Measurements from ENCODE around the gene CA7. TPM values are rescaled to one million over a fixed set of nuclear protein-coding genes. Genes with fewer than 3 reads are reported as not detected.

The CA7 gene
- total RNA-seq, 1 donor from 2014 or later, result not detected

DNA sequence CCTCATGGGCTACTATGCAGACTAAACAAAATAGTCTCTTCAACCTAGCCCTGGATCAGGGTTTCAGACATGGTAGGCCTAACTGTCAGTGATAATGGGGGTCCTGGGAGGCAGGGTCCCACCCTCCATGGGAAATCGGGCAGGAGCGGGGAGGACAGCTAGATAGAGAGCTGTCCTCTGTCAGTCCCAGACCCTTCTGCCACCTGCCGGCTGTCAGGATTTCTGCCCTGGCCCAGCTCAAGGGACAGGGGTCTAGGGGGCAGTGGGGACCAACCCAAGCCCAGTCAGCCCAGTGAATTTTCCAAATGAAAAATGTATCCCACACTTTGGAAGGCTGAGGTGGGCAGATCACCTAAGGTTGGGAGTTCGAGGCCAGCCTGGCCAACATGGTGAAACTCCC, 5.3 kb downstream of the CA7 start:
- DNase-seq (ENCODE audit: low read depth, low spot score), result no peak

DNA sequence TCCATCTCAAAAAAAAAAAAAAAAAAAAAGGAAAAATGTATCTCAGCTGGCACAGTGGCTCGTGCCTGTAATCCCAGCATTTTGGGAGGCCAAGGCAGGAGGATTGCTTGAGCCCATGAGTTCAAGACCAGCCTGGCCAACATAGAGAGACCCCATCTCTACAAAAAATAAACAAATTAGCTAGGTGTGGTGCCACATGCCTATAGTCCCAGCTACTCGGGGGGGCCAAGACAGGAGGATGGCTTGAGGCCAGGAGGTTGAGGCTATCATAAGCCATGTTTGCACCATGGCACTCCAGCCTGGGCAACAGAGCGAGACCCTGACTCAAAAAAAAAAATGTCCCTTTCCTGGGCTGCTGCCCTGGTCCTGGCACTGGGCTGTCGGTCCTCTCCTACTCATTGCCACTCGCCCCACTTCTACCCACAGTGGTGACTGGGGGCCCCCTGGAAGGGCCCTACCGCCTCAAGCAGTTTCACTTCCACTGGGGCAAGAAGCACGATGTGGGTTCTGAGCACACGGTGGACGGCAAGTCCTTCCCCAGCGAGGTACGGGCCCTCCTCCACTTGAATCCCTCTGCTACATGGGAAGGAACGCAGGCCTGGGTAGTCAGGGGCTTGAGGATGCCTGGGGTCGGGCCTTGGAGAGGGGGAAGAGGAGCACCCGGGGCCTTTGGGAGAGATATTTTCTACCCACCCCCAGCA, 6.1 kb downstream of the CA7 start:
- TF ChIP-seq, protein P1, sequence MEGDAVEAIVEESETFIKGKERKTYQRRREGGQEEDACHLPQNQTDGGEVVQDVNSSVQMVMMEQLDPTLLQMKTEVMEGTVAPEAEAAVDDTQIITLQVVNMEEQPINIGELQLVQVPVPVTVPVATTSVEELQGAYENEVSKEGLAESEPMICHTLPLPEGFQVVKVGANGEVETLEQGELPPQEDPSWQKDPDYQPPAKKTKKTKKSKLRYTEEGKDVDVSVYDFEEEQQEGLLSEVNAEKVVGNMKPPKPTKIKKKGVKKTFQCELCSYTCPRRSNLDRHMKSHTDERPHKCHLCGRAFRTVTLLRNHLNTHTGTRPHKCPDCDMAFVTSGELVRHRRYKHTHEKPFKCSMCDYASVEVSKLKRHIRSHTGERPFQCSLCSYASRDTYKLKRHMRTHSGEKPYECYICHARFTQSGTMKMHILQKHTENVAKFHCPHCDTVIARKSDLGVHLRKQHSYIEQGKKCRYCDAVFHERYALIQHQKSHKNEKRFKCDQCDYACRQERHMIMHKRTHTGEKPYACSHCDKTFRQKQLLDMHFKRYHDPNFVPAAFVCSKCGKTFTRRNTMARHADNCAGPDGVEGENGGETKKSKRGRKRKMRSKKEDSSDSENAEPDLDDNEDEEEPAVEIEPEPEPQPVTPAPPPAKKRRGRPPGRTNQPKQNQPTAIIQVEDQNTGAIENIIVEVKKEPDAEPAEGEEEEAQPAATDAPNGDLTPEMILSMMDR (conservative IDR thresholded peaks at IDR 0.05), result no peak
- H3K4me3 Mint-ChIP-seq, result no peak overlapping the region
- H3K27ac Mint-ChIP-seq (ENCODE audit: unreplicated experiment), result no peak overlapping the region
- no peaks in the 10 kb centered on the region for H3K9me3 Mint-ChIP-seq
- no peaks in the 10 kb centered on the region for H3K4me1 Mint-ChIP-seq
- no peaks in the 10 kb centered on the region for H3K36me3 Mint-ChIP-seq (ENCODE audit: low read depth)
- peaks cover 44% of the 10 kb centered on the region for H3K27me3 Mint-ChIP-seq (ENCODE audit: low read depth)
- DNase-seq (ENCODE audit: low read depth, low spot score), result no peak

More for the DNA sequence above, 5.3 kb downstream of the CA7 start:
- TF ChIP-seq, protein P1 (conservative IDR thresholded peaks at IDR 0.05), result no peak
- H3K9me3 Mint-ChIP-seq, result no peaks in the 10 kb centered on the region
- no peaks in the 10 kb centered on the region for H3K36me3 Mint-ChIP-seq (ENCODE audit: low read depth)
- H3K27me3 Mint-ChIP-seq (ENCODE audit: low read depth), result peaks cover 50% of the 10 kb centered on the region
- no peaks in the 10 kb centered on the region for H3K4me1 Mint-ChIP-seq
- no peak overlapping the region for H3K4me3 Mint-ChIP-seq
- H3K27ac Mint-ChIP-seq (ENCODE audit: unreplicated experiment), result no peak overlapping the region

DNA sequence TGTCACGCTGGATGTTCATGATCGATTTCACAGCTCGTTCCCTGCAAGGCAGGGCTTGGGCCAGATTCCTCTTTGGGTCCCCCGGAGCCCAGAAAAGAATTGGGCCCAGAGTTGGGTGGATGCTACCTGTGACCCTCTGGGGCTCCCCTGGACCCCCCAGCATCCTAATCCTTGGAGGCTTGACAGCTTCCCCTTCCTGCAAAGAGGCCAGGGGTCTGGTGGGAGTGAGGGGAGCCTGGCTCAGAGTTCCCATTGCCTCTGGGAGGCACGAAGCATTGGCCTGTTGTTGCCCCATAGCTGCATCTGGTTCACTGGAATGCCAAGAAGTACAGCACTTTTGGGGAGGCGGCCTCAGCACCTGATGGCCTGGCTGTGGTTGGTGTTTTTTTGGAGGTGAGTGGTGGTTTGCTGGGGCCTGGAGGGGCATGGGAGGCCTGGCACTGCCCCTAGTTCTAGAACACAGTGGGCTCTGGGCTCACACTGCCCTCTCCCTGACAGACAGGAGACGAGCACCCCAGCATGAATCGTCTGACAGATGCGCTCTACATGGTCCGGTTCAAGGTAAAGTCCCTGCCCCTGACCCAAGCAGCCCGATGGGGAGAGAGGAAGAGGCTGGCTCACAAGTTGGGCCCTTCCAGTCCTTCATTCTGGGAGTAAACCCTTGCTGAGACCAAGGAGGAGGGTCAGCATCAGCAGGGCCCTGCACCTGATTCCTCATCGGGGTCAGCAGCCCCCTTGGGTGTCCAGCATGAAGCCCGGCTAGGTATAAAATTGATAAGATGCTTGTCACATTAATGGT, 7.2 kb downstream of the CA7 start:
- no peak for DNase-seq (ENCODE audit: low read depth, low spot score)
- Mint-ChIP-seq H3K36me3 (ENCODE audit: low read depth) (no peaks in the 10 kb centered on the region), H3K27ac (ENCODE audit: unreplicated experiment) (no peak overlapping the region), H3K4me3 (no peak overlapping the region), H3K4me1 (no peaks in the 10 kb centered on the region), H3K27me3 (ENCODE audit: low read depth) (peaks cover 33% of the 10 kb centered on the region), H3K9me3 (no peaks in the 10 kb centered on the region)
- TF ChIP-seq, protein P1 (conservative IDR thresholded peaks at IDR 0.05), result no peak

DNA sequence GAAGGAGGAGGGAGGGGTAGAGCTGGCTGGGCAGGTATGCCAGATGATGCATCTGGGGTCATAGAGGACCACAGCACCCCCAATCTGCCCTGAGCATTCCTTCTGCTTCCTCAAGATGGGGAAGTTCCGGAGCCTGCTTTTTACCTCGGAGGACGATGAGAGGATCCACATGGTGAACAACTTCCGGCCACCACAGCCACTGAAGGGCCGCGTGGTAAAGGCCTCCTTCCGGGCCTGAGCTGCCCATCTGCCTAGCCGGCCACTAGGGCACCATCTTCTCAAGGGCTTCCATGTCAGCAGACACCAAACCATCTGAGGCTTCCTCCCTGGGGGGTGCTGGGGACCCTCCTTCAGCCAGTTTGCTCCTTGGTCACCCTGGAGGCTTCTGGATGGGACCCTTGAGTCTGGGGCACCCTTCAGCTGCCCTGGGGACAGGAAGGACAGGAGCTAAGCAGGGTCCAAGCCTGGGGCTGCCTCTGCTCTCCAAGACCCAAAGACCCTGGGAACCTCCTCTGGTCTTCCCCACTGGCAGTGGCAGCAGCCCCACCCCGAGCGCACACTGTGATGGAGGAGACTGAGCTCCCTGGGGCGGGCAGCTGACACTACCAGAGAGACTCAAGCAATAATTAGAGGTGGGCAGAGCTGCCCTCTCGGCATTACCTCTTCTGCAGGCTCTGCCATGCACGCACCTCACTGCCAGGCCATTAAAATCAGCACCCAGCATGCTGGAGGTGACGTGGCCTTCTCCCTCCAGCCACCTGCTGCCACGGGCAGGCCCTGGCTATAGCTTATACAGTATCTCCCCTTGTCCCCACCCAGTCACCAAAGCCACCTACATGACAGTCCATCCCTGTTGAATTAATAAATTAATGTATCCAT, 9.3 kb downstream of the CA7 start:
- Mint-ChIP-seq H3K4me1 (no peaks in the 10 kb centered on the region), H3K27me3 (ENCODE audit: low read depth) (peaks cover 11% of the 10 kb centered on the region), H3K27ac (ENCODE audit: unreplicated experiment) (no peak overlapping the region), H3K4me3 (no peak overlapping the region), H3K9me3 (no peaks in the 10 kb centered on the region), H3K36me3 (ENCODE audit: low read depth) (no peaks in the 10 kb centered on the region)
- DNase-seq (ENCODE audit: low read depth, low spot score), result no peak
- TF ChIP-seq, protein P1 (conservative IDR thresholded peaks at IDR 0.05), result no peak

DNA sequence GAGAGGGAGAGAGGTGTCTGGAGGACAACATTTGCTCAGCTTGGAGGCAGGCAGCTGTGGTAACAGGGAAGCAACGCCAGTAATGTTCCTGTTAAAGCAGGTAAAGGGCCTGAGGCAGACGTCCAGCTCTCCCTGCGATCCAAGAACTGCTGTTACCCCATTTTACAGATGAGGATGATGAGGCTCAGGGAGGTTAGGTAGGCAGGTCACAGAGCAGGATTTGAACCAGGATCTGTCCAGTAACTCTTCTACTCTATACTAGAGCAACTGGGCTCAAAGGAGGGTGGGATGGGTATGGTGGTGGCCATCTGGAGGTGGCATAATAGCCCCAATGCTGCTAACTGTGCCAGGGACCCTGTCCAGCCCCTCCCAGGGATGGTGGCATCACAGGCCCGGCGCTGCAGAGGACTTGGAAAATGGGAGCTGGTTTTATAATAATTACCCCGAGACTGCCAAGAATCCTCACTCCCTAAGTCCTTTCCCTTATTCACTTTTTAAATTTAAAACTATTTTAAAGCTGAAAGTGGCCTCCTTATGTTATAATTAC, 12.0 kb downstream of the CA7 start:
- Mint-ChIP-seq H3K36me3 (ENCODE audit: low read depth) (no peaks in the 10 kb centered on the region), H3K9me3 (no peaks in the 10 kb centered on the region), H3K27ac (ENCODE audit: unreplicated experiment) (no peak overlapping the region), H3K27me3 (ENCODE audit: low read depth) (no peaks in the 10 kb centered on the region), H3K4me1 (no peaks in the 10 kb centered on the region), H3K4me3 (no peak overlapping the region)
- TF ChIP-seq, protein P1 (conservative IDR thresholded peaks at IDR 0.05), result no peak
- DNase-seq (ENCODE audit: low read depth, low spot score), result no peak

Measured in neural crest cell (in vitro differentiated cells).